Mammary epithelial cell (primary cell): ENCODE data around the gene SOX8.

Experiments used
- CTCF ChIP-seq, 2 donors: IDR thresholded peaks in 1 of 2; conservative IDR thresholded peaks in 1 of 2; 2 replicates each; pipeline ENCODE4 v1.5.1; 2011 to 2012; ENCODE audit warnings: inconsistent platforms in 2 of 2, low read length in 2 of 2, mild to moderate bottlenecking in 2 of 2, control low read depth in 1 of 2, low read depth in 1 of 2; ENCODE audit not compliant: insufficient read depth in 1 of 2; ENCODE audit errors: extremely low read depth in 1 of 2
- EZH2 ChIP-seq: IDR thresholded peaks from 2 replicates; pipeline ENCODE4 v1.6.1; 2012; ENCODE audit warnings: low read length, inconsistent platforms, borderline replicate concordance

- no peak for TF ChIP-seq CTCF (conservative IDR thresholded peaks at IDR 0.05 in 1 of 2, IDR thresholded peaks at IDR 0.05 in 1 of 2; ENCODE audit: extremely low read depth in 1 of 2, insufficient read depth in 1 of 2, low read depth in 1 of 2, low read length in 2 of 2)
- no peak for TF ChIP-seq EZH2
These were observed 12.9 kb upstream of the SOX8 start for GRCh38 chr16:968620-969019.
